K562 (cell line): ENCODE data around the gene RAB40B. TPM values are rescaled to one million over a fixed set of nuclear protein-coding genes. Genes with fewer than 3 reads are reported as not detected.

Experiments used
- ATAC-seq: fragments of 200-7000 bp; cut with Tn5 transposase; 3 replicates; pipeline ENCODE4 v1.9.1; 2020; ENCODE audit warnings: moderate library complexity
- BruUV-seq: library from RNA; stranded (reverse); fragments of 400-500 nt; replicated peaks from 2 replicates; lab custom pipeline; 2021; lab: Mats Ljungman, UMichigan
- CTCF ChIA-PET: fragments of 300-600 bp; formaldehyde crosslinking; extraction: SDS; loops from one replicate; lab custom pipeline; 2021; ENCODE audit warnings: low intra/inter-chr PET ratio; lab: Yijun Ruan, JAX
- POLR2A ChIA-PET: fragments of 300-600, 350-650 bp; sonication (Branson Sonifier 250); formaldehyde crosslinking; extraction: SDS; loops from one replicate; lab custom pipeline; 2021; ENCODE audit warnings: antibody characterized with exemption, inconsistent platforms; lab: Yijun Ruan, JAX
- DNase-seq, 4 experiments: peaks; one replicate each; pipeline versions ENCODE4 v3.0.0 to v3.0.0-alpha.2; 2011 to 2018; ENCODE audit warnings: low spot score in 3 of 4, mixed read lengths in 3 of 4; ENCODE audit errors: extremely low read depth in 1 of 4
- FAIRE-seq: peaks from 2 replicates; lab custom pipeline; 2011; peaks lifted over from hg19 to GRCh38; lab: Jason Lieb, UNC
- H2AFZ ChIP-seq: 2 replicates; pipeline ENCODE4 v1.6.0; 2011; ENCODE audit warnings: low read depth, low read length, control low read depth, inconsistent platforms
- H3K27ac ChIP-seq: fragments of 200-600 bp; 3 replicates; pipeline ENCODE4 v1.8.0; 2011; ENCODE audit warnings: low read depth, mild to moderate bottlenecking, control low read depth, inconsistent platforms, low read length, moderate library complexity, mixed read lengths; ENCODE audit errors: extremely low read depth
- H3K27me3 ChIP-seq, 2 experiments: fragments of 300-600 bp in 1 of 2; 2 replicates in 1 of 2; 3 replicates in 1 of 2; pipeline versions ENCODE4 v1.6.0 to v1.8.0; 2011; ENCODE audit warnings: inconsistent platforms in 2 of 2, low read length in 2 of 2, mild to moderate bottlenecking in 1 of 2, mixed read lengths in 1 of 2, moderate library complexity in 1 of 2; ENCODE audit not compliant: control insufficient read depth in 2 of 2, insufficient read depth in 2 of 2
- H3K36me3 ChIP-seq: fragments of 300-600 bp; 3 replicates; pipeline ENCODE4 v1.8.0; 2011; ENCODE audit warnings: mild to moderate bottlenecking, low read length, inconsistent platforms; ENCODE audit not compliant: control insufficient read depth, insufficient read depth
- H3K4me1 ChIP-seq, 2 experiments: fragments of 200-600 bp in 1 of 2; replicated peaks in 1 of 2; 2 replicates in 1 of 2; 3 replicates in 1 of 2; pipeline versions ENCODE4 v1.5.1 to v1.8.0; 2011; ENCODE audit warnings: inconsistent platforms in 2 of 2, low read length in 2 of 2, mild to moderate bottlenecking in 1 of 2, mixed read lengths in 1 of 2, moderate library complexity in 1 of 2; ENCODE audit not compliant: control insufficient read depth in 2 of 2, insufficient read depth in 2 of 2
- H3K4me2 ChIP-seq: 2 replicates; pipeline ENCODE4 v1.6.1; 2011; ENCODE audit warnings: low read length, control low read depth, inconsistent platforms, mixed read lengths; ENCODE audit not compliant: insufficient read depth
- H3K4me3 ChIP-seq: fragments of 200-600 bp; sonication (generic), shearing (Covaris generic); 2 replicates; pipeline ENCODE4 v1.5.1; 2016; ENCODE audit warnings: control low read depth, inconsistent platforms
- H3K79me2 ChIP-seq: fragments of 200-600 bp; 3 replicates; pipeline ENCODE4 v1.8.0; 2011; ENCODE audit warnings: low read length, inconsistent platforms; ENCODE audit not compliant: control insufficient read depth, insufficient read depth
- H3K9ac ChIP-seq, 2 experiments: 2 replicates each; pipeline versions ENCODE4 v1.6.0 to v1.6.1; 2011; ENCODE audit warnings: low read depth in 2 of 2, low read length in 2 of 2, control low read depth in 1 of 2, inconsistent platforms in 1 of 2, mild to moderate bottlenecking in 1 of 2, mixed read lengths in 1 of 2; ENCODE audit not compliant: insufficient read depth in 1 of 2
- H3K9me1 ChIP-seq: one replicate; pipeline ENCODE4 v1.6.0; 2011; ENCODE audit warnings: inconsistent platforms, mild to moderate bottlenecking, low read length, moderate library complexity; ENCODE audit not compliant: control insufficient read depth, insufficient read depth
- H3K9me3 ChIP-seq: replicated peaks from 2 replicates; pipeline ENCODE4 v1.5.1; 2011; ENCODE audit warnings: low read depth, low read length, inconsistent platforms; ENCODE audit not compliant: control insufficient read depth, insufficient read depth
- H4K20me1 ChIP-seq: replicated peaks from 2 replicates; pipeline ENCODE4 v1.6.1; 2011; ENCODE audit warnings: low read length, inconsistent platforms, mixed read lengths; ENCODE audit not compliant: control insufficient read depth, insufficient read depth
- CSDE1 ChIP-seq, 2 experiments: fragments of 450-650 bp; IDR thresholded peaks; 2 replicates each; pipeline ENCODE4 v1.6.1; 2016; ENCODE audit warnings: mild to moderate bottlenecking in 1 of 2
- E2F6 ChIP-seq, 2 experiments: IDR thresholded peaks; 2 replicates each; pipeline ENCODE4 v1.6.1; 2011; ENCODE audit warnings: borderline replicate concordance in 1 of 2, control low read depth in 1 of 2, low read depth in 1 of 2, low read length in 1 of 2, mild to moderate bottlenecking in 1 of 2, mixed read lengths in 1 of 2, moderate library complexity in 1 of 2; ENCODE audit not compliant: insufficient read depth in 1 of 2, insufficient read length in 1 of 2, poor library complexity in 1 of 2, severe bottlenecking in 1 of 2; ENCODE audit errors: extremely low read depth in 1 of 2
- GMEB1 ChIP-seq: fragments of 250-450 bp; sonication (Bioruptor Pico); IDR thresholded peaks from 2 replicates; pipeline ENCODE4 v1.4.0; 2020; ENCODE audit warnings: mild to moderate bottlenecking
- HNRNPK ChIP-seq: fragments of 200-400 bp; formaldehyde crosslinking; IDR thresholded peaks from one replicate; pipeline ENCODE4 v1.6.1; 2018; ENCODE audit warnings: mild to moderate bottlenecking, low read depth, low read length; ENCODE audit not compliant: poor library complexity, severe bottlenecking
- MAZ ChIP-seq, 2 experiments: fragments of 450-650 bp in 1 of 2; sonication (generic) in 1 of 2; formaldehyde crosslinking; IDR thresholded peaks in 1 of 2; conservative IDR thresholded peaks in 1 of 2; 2 replicates each; pipeline versions ENCODE4 v1.4.0 to v1.5.0; 2020; ENCODE audit warnings: mild to moderate bottlenecking in 1 of 2, missing genetic modification reagents in 1 of 2
- NCOA6 ChIP-seq: fragments of 450-650 bp; IDR thresholded peaks from 2 replicates; pipeline ENCODE4 v1.6.1; 2017; ENCODE audit warnings: mild to moderate bottlenecking
- PCBP1 ChIP-seq: fragments of 200-400 bp; formaldehyde crosslinking; IDR thresholded peaks from 2 replicates; pipeline ENCODE4 v1.6.1; 2018; ENCODE audit warnings: mild to moderate bottlenecking, low read depth, low read length; ENCODE audit not compliant: poor library complexity, severe bottlenecking
- SMAD1 ChIP-seq: fragments of 150-350 bp; IDR thresholded peaks from 2 replicates; pipeline ENCODE4 v1.6.1; 2014; ENCODE audit warnings: low read length, low read depth; ENCODE audit not compliant: partially characterized antibody
- TCF3 ChIP-seq: sonication (generic); formaldehyde crosslinking; IDR thresholded peaks from 2 replicates; pipeline ENCODE4 v1.4.0; 2020; ENCODE audit warnings: mild to moderate bottlenecking, missing genetic modification reagents
- TFE3 ChIP-seq: fragments of 450-650 bp; formaldehyde crosslinking; IDR thresholded peaks from 2 replicates; pipeline ENCODE4 v1.4.0; 2020; ENCODE audit warnings: mild to moderate bottlenecking, mixed read lengths
- VEZF1 ChIP-seq: fragments of 200-800 bp; sonication (Bioruptor generic); IDR thresholded peaks from 2 replicates; pipeline ENCODE4 v1.6.1; 2017; ENCODE audit warnings: missing genetic modification characterization, missing compliant biosample characterization
- ZNF121 ChIP-seq: sonication (generic); formaldehyde crosslinking; conservative IDR thresholded peaks from 2 replicates; pipeline ENCODE4 v1.8.0; 2022; ENCODE audit warnings: missing genetic modification reagents
- ZNF263 ChIP-seq: sonication (generic); formaldehyde crosslinking; IDR thresholded peaks from 2 replicates; pipeline ENCODE4 v1.8.0; 2022; ENCODE audit warnings: mild to moderate bottlenecking, missing genetic modification reagents, borderline replicate concordance
- ZNF324 ChIP-seq: fragments of 250-450 bp; sonication (Bioruptor Pico); IDR thresholded peaks from 2 replicates; pipeline ENCODE4 v1.4.0; 2020; ENCODE audit warnings: mild to moderate bottlenecking
- ZNF444 ChIP-seq: fragments of 250-450 bp; sonication (Bioruptor Pico); IDR thresholded peaks from 2 replicates; pipeline ENCODE4 v1.4.0; 2020; ENCODE audit warnings: mild to moderate bottlenecking, moderate library complexity
- WGBS: fragments of 100-300 bp; shearing (Covaris generic); methylation state at CpG from one replicate; pipeline ENCODE4 v1.1.6; 2016; ENCODE audit warnings: low coverage, mixed read lengths; ENCODE audit not compliant: insufficient coverage; ENCODE audit errors: missing lambda C conversion rate; 5-methylcytosine and 5-hydroxymethylcytosine counted together
- in situ Hi-C: fragments of 300-500 bp; cut with MboI; formaldehyde crosslinking; loops from 4 replicates; pipeline ENCODE4 v1.15.0; 2018; ENCODE audit warnings: inconsistent platforms, mixed read lengths
- intact Hi-C: fragments of 100-400 bp; cut with micrococcal nuclease; formaldehyde crosslinking; loops from 2 replicates; pipeline ENCODE4 v1.14.2; 2022
- polyA plus RNA-seq, 8 experiments: library from polyadenylated mRNA; depleted of rRNA in 4 of 8; stranded (reverse) in 5 of 8; unstranded in 3 of 8; fragments of >200 nt; fragmentation: Nextera tagmentation in 2 of 8; fragmentation: Illumina TruSeq in 1 of 8; extraction: Ambion mirVana in 2 of 8; extraction: Trizol in 1 of 8; gene quantifications; 2 replicates each; pipeline versions ENCODE4 v1.2.1 to v1.2.3, GENCODE V29; 2011 to 2014; ENCODE audit warnings: inconsistent platforms in 1 of 8, missing spikeins in 1 of 8
- total RNA-seq, 7 experiments: library from RNA; depleted of rRNA in 6 of 7; stranded (reverse); fragments of >200 nt in 6 of 7; fragmentation: Illumina TruSeq in 2 of 7; extraction: Trizol in 2 of 7; gene quantifications; 2 replicates each; pipeline versions ENCODE4 v1.2.1 to v1.2.3, GENCODE V29; 2011 to 2021; ENCODE audit warnings: low replicate concordance in 1 of 7

RAB40B gene
- total and polyA plus RNA-seq, 9 of the 15 experiments (the other 6 are each of a cell fraction or from before 2014, with no cell fraction given): 0.13 to 4.6 (median 1.4) TPM

GRCh38 chr17:82648742-82649331, 49.7 kb downstream of the RAB40B start:
- Histone ChIP-seq H3K4me3 (peak overlapping the region; percentile 29), H3K9me3 (no peaks in the 10 kb centered on the region), H3K36me3 (peaks cover 20% of the 10 kb centered on the region), H4K20me1 (peaks cover 18% of the 10 kb centered on the region), H3K79me2 (peaks cover 44% of the 10 kb centered on the region), H3K27ac (peak overlapping the region; percentile 55; the same call in 2 of the 3 replicates), H2AFZ (peak overlapping the region; percentile 80), H3K9me1 (peaks cover 8% of the 10 kb centered on the region), H3K4me1 (peaks cover 11 to 44% of the 10 kb centered on the region in 2 experiments; a peak in 4 of 5 replicates), H3K27me3 (no peaks in the 10 kb centered on the region), H3K4me2 (peak overlapping the region; percentile 70), H3K9ac (peak overlapping the region in 1 of 2 experiments; percentile 80; a peak in 2 of 4 replicates)
- ATAC-seq (no peak), DNase-seq (peak; percentile 48 to 89 (median 84)), FAIRE-seq (no peak)
- in situ Hi-C loops: no loop called here
- WGBS: 46% methylated on average over 2 of the region's 37 CpGs
- CTCF ChIA-PET: no interaction called here
- BruUV-seq: no TSS peak
- intact Hi-C loops: no loop called here
- POLR2A ChIA-PET: interaction anchor here (0.5 kb wide), 1 partner anchor 495 kb away, joined by 3 read pairs; no protein-coding TSS in a partner anchor
- peak in 1 of 2 experiments; percentile 14 for TF ChIP-seq E2F6 (IDR thresholded peaks at IDR 0.05; ENCODE audit: borderline replicate concordance in 1 of 2, extremely low read depth in 1 of 2, insufficient read depth in 1 of 2, insufficient read length in 1 of 2, low read depth in 1 of 2, low read length in 1 of 2, poor library complexity in 1 of 2, severe bottlenecking in 1 of 2)
- TF ChIP-seq TCF3 (CRISPR knock-in tag): no peak
- no peak for TF ChIP-seq ZNF121 (CRISPR knock-in tag)
- TF ChIP-seq CSDE1 (IDR thresholded peaks at IDR 0.05): no peak
- TF ChIP-seq HNRNPK: peak; percentile 82
- peak; percentile 77 for TF ChIP-seq ZNF263
- TF ChIP-seq MAZ (CRISPR knock-in tag; conservative IDR thresholded peaks at IDR 0.05 in 1 of 2, IDR thresholded peaks at IDR 0.05 in 1 of 2): peak in 1 of 2 experiments; percentile 10; a peak in 2 of 4 replicates
- TF ChIP-seq NCOA6: no peak
- TF ChIP-seq ZNF324 (CRISPR knock-in tag): no peak
- peak; percentile 96 for TF ChIP-seq PCBP1
- TF ChIP-seq VEZF1 (CRISPR knock-in tag): peak; percentile 95
- no peak for TF ChIP-seq SMAD1
- no peak for TF ChIP-seq GMEB1 (CRISPR knock-in tag)
- TF ChIP-seq TFE3 (CRISPR knock-in tag): no peak
- TF ChIP-seq ZNF444: peak; percentile 61; the same call in 1 of the 2 replicates
